Measurements from ENCODE around the gene NPHP4. TPM values are rescaled to one million over a fixed set of nuclear protein-coding genes. Genes with fewer than 3 reads are reported as not detected.

Gene NPHP4
- total and polyA plus RNA-seq, 10 of the 15 experiments (the other 5 are each of a cell fraction or from before 2014, with no cell fraction given) = 0.16 to 10.5 (median 3.1) TPM

- no peak for DNase-seq (ENCODE audit: low read depth, low spot score)
- no TSS peak for BruUV-seq (replicated peaks)
- ChIA-PET POLR2A (no interaction called here), RAD21 (ENCODE audit: unreplicated experiment) (no interaction called here), CTCF (no interaction called here), SMC1A (ENCODE audit: uncharacterized antibody, unreplicated experiment) (no interaction called here)
- Histone ChIP-seq H3K27ac (ENCODE audit: control insufficient read depth, insufficient read depth) (no peak overlapping the region), H3K36me3 (ENCODE audit: control insufficient read depth in 2 of 2, insufficient read depth in 2 of 2, low read length in 1 of 2) (peaks cover 3 to 4% of the 10 kb centered on the region in 2 experiments; a peak in 2 of 4 replicates), H3K4me2 (ENCODE audit: control insufficient read depth, insufficient read depth) (no peak overlapping the region), H3K79me2 (ENCODE audit: control insufficient read depth, insufficient read depth, low read length) (peaks cover 30% of the 10 kb centered on the region), H4K20me1 (ENCODE audit: control insufficient read depth, insufficient read depth) (no peaks in the 10 kb centered on the region), H3K4me3 (no peak overlapping the region), H3K9me3 (replicated peaks; ENCODE audit: control insufficient read depth, insufficient read depth, low read length) (no peaks in the 10 kb centered on the region), H3K4me1 (ENCODE audit: control insufficient read depth, insufficient read depth, low read length) (peaks cover 10% of the 10 kb centered on the region), H2AFZ (ENCODE audit: control insufficient read depth, low read depth, low read length) (no peak overlapping the region), H3K27me3 (replicated peaks in 1 of 2; ENCODE audit: control insufficient read depth in 2 of 2, insufficient read depth in 2 of 2, low read length in 1 of 2) (no peaks in the 10 kb centered on the region), H3K9ac (ENCODE audit: control insufficient read depth, insufficient read depth, low read length) (no peak overlapping the region)
- intact Hi-C loops (cut with micrococcal nuclease; ENCODE audit: unreplicated experiment) (no loop called here), in situ Hi-C loops (cut with MboI) (no loop called here)
- no peak for FAIRE-seq
- no peak for TF ChIP-seq ZBTB33 (IDR thresholded peaks at IDR 0.05)
- TF ChIP-seq RB1 (IDR thresholded peaks at IDR 0.05; ENCODE audit: borderline replicate concordance) = no peak
- no peak for TF ChIP-seq HDAC2 (IDR thresholded peaks at IDR 0.05)
- TF ChIP-seq SMARCA5 (IDR thresholded peaks at IDR 0.05) = no peak
- no peak for TF ChIP-seq SIN3A (IDR thresholded peaks at IDR 0.05; ENCODE audit: low read depth, low read length)
- no peak for TF ChIP-seq ETV6 (conservative IDR thresholded peaks at IDR 0.05 in 1 of 2, IDR thresholded peaks at IDR 0.05 in 1 of 2; ENCODE audit: borderline replicate concordance in 1 of 2, low read depth in 1 of 2)
- no peak for TF ChIP-seq NBN (IDR thresholded peaks at IDR 0.05)
- no peak for TF ChIP-seq E2F4 (IDR thresholded peaks at IDR 0.05; ENCODE audit: low read depth, low read length)
- TF ChIP-seq NKRF (conservative IDR thresholded peaks at IDR 0.05) = no peak
- TF ChIP-seq MYB (IDR thresholded peaks at IDR 0.05; ENCODE audit: borderline replicate concordance, low read depth, low read length) = no peak
- TF ChIP-seq ZBTB11 (CRISPR knock-in tag; IDR thresholded peaks at IDR 0.05) = no peak
- TF ChIP-seq NR2C2 (IDR thresholded peaks at IDR 0.05; ENCODE audit: borderline replicate concordance, control insufficient read depth, insufficient read length, low read depth) = no peak
- TF ChIP-seq EP300 (IDR thresholded peaks at IDR 0.05; ENCODE audit: borderline replicate concordance in 1 of 2, control insufficient read depth in 1 of 2, low read depth in 2 of 2, low read length in 2 of 2) = no peak
- TF ChIP-seq CHD4 (IDR thresholded peaks at IDR 0.05) = no peak
- TF ChIP-seq SMAD5 (IDR thresholded peaks at IDR 0.05; ENCODE audit: low read depth) = no peak
- no peak for ATAC-seq
- WGBS (ENCODE audit: insufficient coverage, insufficient replicate concordance, low lambda C conversion rate, missing lambda C conversion rate) = 98% methylated on average over 16 of the region's 16 CpGs
Measured at GRCh38 chr1:5996641-5997270, 4.5 kb upstream of the NPHP4 start.

Data from GM12878 (cell line).